VCaP (cell line): Measurements from ENCODE around the gene ORC2.
"Not testable (repeated sequence)": the region's sequence is repeated elsewhere in the genome, so short reads cannot be mapped to it uniquely, and the experiment has no call there.

Source experiments
- H3K27ac ChIP-seq: fragments of 450-650 bp; 2 replicates; pipeline ENCODE4 v1.5.1; 2017
- CTCF ChIP-seq: fragments of 450-650 bp; conservative IDR thresholded peaks from 2 replicates; pipeline ENCODE4 v1.5.1; 2017; ENCODE audit warnings: mild to moderate bottlenecking, moderate library complexity

Gene ORC2

DNA sequence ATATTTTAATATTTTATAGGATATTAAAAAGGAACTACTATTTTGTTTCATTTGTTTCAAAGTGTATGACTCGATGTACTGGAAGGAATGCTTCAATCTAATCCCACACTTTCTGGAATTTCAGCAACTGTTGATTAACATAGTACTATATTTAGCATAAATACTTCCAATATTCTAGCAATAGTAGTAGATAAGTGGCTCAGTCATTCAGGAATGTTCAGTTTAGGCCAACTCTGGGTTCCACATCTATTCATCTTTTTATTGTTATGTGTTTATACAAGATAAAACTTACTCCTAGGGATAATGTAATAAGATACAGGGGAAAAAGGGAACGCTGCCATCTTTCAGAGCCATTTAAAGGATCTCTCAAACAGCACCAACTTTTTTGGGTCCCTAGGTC is 22.3 kb upstream of the ORC2 start:
- TF ChIP-seq CTCF = no peak
- no peak overlapping the region for H3K27ac ChIP-seq

- no peak for TF ChIP-seq CTCF
Measured at GRCh38 chr2:200976710-200977109, 13.2 kb upstream of the ORC2 start.

DNA sequence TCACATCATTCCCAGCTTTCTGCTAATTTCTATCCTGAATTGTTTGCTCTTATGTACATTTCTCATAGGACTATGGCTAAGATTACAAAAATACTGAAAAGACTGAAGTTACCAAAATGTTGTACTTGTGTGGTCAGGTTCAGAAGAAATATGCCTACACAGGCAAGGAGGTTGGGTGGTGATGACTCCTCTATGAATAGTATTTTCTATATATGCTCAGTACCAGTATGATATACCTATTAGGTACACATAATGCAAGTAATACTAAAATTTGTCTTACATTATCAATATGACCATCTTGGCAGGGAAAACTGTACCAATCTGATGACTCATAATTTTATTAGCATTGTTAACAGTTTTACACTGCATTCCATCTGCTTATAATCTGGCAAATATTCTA is 12.2 kb upstream of the ORC2 start:
- no peak for TF ChIP-seq CTCF
- H3K27ac ChIP-seq = no peak overlapping the region

More at GRCh38 chr2:200976710-200977109, 13.2 kb upstream of the ORC2 start:
- no peak overlapping the region for H3K27ac ChIP-seq

- not testable (repeated sequence) for H3K27ac ChIP-seq
Measured at GRCh38 chr2:200970057-200970456, 6.6 kb upstream of the ORC2 start.

- no peak; the same call in 1 of the 2 replicates for TF ChIP-seq CTCF
- peak overlapping the region; percentile 27; the same call in 1 of the 2 replicates for H3K27ac ChIP-seq
Measured at GRCh38 chr2:200968735-200969134, 5.3 kb upstream of the ORC2 start.

DNA sequence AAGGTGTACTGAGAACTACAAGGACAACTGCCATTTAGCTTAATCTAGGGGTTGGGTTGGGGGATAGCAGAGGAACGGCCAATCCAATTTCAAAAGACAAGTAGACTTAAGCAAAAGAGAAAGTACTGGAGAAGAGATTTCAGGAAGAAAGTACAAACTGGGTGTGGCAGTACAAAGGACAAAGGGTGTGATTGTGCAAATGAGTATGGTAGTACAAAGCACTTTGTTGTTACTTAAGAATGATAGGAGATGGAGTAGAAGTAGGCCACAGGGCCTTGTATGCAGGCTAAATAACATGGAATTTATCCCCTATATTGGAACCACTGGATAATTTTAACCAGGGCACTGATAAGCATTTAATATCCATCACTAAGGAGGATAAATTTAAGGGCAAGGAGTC is 4.7 kb upstream of the ORC2 start:
- peak overlapping the region; percentile 27; the same call in 1 of the 2 replicates for H3K27ac ChIP-seq
- no peak for TF ChIP-seq CTCF

DNA sequence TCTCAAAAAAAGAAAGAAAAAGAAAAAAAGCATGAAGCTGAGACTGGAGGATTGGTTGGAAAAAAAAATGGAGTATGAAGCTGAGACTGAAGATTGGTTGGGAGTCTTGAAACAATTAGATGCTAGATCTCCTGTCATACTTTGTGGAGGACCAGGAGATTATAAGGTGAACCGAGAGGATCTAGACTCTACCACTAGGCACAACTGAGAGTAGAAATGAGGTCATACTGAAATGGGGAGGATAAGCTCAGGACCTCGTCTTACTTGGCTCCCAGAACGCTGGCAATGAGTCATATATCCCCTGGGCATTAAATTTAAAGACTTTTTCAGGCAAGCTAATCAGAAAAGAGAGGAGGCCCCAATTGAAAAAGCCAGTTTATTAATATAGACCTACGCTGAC is 3.3 kb upstream of the ORC2 start:
- no peak overlapping the region for H3K27ac ChIP-seq

DNA sequence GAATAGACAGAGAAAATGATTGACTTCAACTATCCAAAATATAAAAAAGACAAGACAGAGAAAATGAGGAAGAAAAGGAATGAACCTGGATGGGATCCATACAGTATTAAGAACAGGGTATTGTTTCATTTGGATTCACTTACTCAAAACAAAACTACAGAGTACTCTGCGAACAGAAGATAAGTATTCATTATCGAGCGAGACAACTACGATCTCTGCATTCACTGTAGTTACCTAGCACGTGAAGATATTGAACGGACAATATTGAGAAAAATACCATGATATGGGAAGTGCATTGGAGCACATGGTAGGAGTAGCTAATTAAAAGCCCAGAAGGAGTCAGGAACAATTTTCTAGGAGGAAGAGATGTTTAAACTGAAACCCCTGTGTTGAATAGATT is 1.0 kb upstream of the ORC2 start:
- no peak for TF ChIP-seq CTCF
- peak overlapping the region; percentile 91 for H3K27ac ChIP-seq

More for the DNA sequence above, 3.3 kb upstream of the ORC2 start:
- no peak for TF ChIP-seq CTCF

- H3K27ac ChIP-seq = peak overlapping the region; percentile 91
Measured at GRCh38 chr2:200963918-200964252, 425 bp upstream of the ORC2 start.
